Testis (tissue), 2 donors: ENCODE measurements around the gene UNC13B.

Experiments used
- POLR2A ChIP-seq: fragments of 450-650 bp; IDR thresholded peaks from one replicate; pipeline ENCODE4 v1.6.1; 2017; ENCODE audit warnings: antibody characterized with exemption, mild to moderate bottlenecking, moderate library complexity
- TF ChIP-seq, protein P1 (sequence below), 3 experiments: fragments of 450-650 bp in 2 of 3; fragments of 200-600 bp in 1 of 3; sonication (generic) in 1 of 3; IDR thresholded peaks; one replicate each; pipeline ENCODE4 v1.5.1; 2016 to 2019; ENCODE audit warnings: antibody characterized with exemption in 3 of 3, mild to moderate bottlenecking in 2 of 3, moderate library complexity in 1 of 3

DNA sequence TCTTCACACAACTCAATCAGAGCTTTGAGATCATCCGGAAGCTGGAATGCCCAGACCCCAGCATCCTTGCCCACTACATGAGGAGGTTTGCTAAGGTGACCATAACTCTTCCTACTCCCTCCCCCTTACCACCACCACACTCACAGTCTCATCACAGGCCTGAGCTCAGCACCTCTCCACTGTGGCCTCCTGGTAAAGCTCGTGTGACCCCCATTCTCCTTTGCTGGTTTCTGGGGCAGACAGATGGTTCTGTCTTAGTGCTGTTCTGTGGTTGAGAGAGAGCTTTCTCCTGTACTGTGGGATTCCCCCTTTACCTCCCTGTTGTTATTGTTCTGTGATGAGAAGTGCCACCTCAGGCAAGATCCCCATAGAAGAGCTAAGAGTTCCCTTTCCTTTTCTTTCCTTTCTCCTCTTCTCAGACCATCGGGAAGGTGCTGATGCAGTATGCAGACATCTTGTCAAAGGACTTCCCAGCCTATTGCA is 235.4 kb downstream of the UNC13B start:
- TF ChIP-seq, protein P1, sequence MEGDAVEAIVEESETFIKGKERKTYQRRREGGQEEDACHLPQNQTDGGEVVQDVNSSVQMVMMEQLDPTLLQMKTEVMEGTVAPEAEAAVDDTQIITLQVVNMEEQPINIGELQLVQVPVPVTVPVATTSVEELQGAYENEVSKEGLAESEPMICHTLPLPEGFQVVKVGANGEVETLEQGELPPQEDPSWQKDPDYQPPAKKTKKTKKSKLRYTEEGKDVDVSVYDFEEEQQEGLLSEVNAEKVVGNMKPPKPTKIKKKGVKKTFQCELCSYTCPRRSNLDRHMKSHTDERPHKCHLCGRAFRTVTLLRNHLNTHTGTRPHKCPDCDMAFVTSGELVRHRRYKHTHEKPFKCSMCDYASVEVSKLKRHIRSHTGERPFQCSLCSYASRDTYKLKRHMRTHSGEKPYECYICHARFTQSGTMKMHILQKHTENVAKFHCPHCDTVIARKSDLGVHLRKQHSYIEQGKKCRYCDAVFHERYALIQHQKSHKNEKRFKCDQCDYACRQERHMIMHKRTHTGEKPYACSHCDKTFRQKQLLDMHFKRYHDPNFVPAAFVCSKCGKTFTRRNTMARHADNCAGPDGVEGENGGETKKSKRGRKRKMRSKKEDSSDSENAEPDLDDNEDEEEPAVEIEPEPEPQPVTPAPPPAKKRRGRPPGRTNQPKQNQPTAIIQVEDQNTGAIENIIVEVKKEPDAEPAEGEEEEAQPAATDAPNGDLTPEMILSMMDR (IDR thresholded peaks at IDR 0.05): no peak
- TF ChIP-seq POLR2A: no peak
